Measurements from ENCODE around the gene ARHGAP42. TPM values are rescaled to one million over a fixed set of nuclear protein-coding genes. Genes with fewer than 3 reads are reported as not detected.
"Not testable (repeated sequence)": the region's sequence is repeated elsewhere in the genome, so short reads cannot be mapped to it uniquely, and the experiment has no call there.

ARHGAP42 gene
- total RNA-seq, 1 experiment from 2014 or later: 8.3 TPM

GRCh38 chr11:100726680-100727079 is 39.6 kb downstream of the ARHGAP42 start:
- no peak for DNase-seq (ENCODE audit: low spot score)

- no peak for DNase-seq (ENCODE audit: low spot score)
These were observed 40.3 kb downstream of the ARHGAP42 start for GRCh38 chr11:100727410-100727809.

GRCh38 chr11:100730266-100730665 is 43.2 kb downstream of the ARHGAP42 start:
- DNase-seq (ENCODE audit: low spot score): no peak

GRCh38 chr11:100731471-100731870 is 44.4 kb downstream of the ARHGAP42 start:
- no peak for DNase-seq (ENCODE audit: low spot score)

- no peak for DNase-seq (ENCODE audit: low spot score)
These were observed 45.9 kb downstream of the ARHGAP42 start for GRCh38 chr11:100732949-100733348.

GRCh38 chr11:100734743-100735527 is 47.8 kb downstream of the ARHGAP42 start:
- no peak for DNase-seq (ENCODE audit: low spot score)

- DNase-seq (ENCODE audit: low spot score): peak; percentile 16
These were observed 49.0 kb downstream of the ARHGAP42 start for GRCh38 chr11:100735949-100736675.

GRCh38 chr11:100738701-100739270 is 51.7 kb downstream of the ARHGAP42 start:
- DNase-seq (ENCODE audit: low spot score): no peak

GRCh38 chr11:100739666-100740065 is 52.6 kb downstream of the ARHGAP42 start:
- DNase-seq (ENCODE audit: low spot score): peak; percentile 93

GRCh38 chr11:100740440-100740839 is 53.4 kb downstream of the ARHGAP42 start:
- peak; percentile 10 for DNase-seq (ENCODE audit: low spot score)

GRCh38 chr11:100741866-100742625 is 55.0 kb downstream of the ARHGAP42 start:
- DNase-seq (ENCODE audit: low spot score): no peak

- no peak for DNase-seq (ENCODE audit: low spot score)
These were observed 59.4 kb downstream of the ARHGAP42 start for GRCh38 chr11:100746448-100746847.

GRCh38 chr11:100748153-100748552 is 61.1 kb downstream of the ARHGAP42 start:
- DNase-seq (ENCODE audit: low spot score): no peak

GRCh38 chr11:100749887-100750565 is 62.9 kb downstream of the ARHGAP42 start:
- not testable (repeated sequence) for DNase-seq (ENCODE audit: low spot score)

GRCh38 chr11:100750566-100750891 is 63.4 kb downstream of the ARHGAP42 start:
- DNase-seq (ENCODE audit: low spot score): not testable (repeated sequence)

- DNase-seq (ENCODE audit: low spot score): no peak
These were observed 65.5 kb downstream of the ARHGAP42 start for GRCh38 chr11:100752371-100753171.

- no peak for DNase-seq (ENCODE audit: low spot score)
These were observed 66.1 kb downstream of the ARHGAP42 start for GRCh38 chr11:100753172-100753543.

GRCh38 chr11:100753571-100753970 is 66.5 kb downstream of the ARHGAP42 start:
- DNase-seq (ENCODE audit: low spot score): no peak

- DNase-seq (ENCODE audit: low spot score): no peak
These were observed 69.5 kb downstream of the ARHGAP42 start for GRCh38 chr11:100756559-100756958.

- DNase-seq (ENCODE audit: low spot score): no peak
These were observed 70.6 kb downstream of the ARHGAP42 start for GRCh38 chr11:100757646-100758045.

GRCh38 chr11:100759106-100759505 is 72.0 kb downstream of the ARHGAP42 start:
- no peak for DNase-seq (ENCODE audit: low spot score)

All from H4 (cell line).